IPS-11a (cell line): ENCODE data around the gene NTNG2.

Source experiments
- H3K4me3 ChIP-seq: one replicate; pipeline ENCODE4 v1.5.1; 2013; ENCODE audit warnings: low read depth, low read length, control low read depth

Gene NTNG2

GRCh38 chr9:132201139-132201538 is 39.3 kb downstream of the NTNG2 start:
- no peak overlapping the region for H3K4me3 ChIP-seq

GRCh38 chr9:132201780-132202703 is 40.2 kb downstream of the NTNG2 start:
- H3K4me3 ChIP-seq = no peak overlapping the region

GRCh38 chr9:132204883-132205282 is 43.0 kb downstream of the NTNG2 start:
- no peak overlapping the region for H3K4me3 ChIP-seq

DNA sequence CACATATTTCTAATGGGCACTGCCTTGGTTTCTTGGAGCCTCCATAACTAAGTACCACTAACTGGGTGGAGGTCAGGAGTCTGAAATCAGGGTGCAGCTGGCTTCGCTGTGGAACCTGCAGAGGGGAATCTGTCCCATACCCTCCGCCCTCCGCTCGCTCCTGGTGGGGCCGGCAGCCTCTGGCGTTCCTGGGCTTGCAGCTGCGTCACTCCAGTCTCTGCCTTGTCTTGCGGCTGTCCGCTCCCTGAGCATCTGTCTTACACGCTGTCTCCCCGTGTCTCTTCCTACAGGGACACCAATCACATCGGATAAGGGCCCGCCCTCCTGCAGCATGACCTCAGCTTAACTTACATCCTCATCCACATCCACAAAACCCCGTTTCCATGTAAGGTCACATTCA is 45.4 kb downstream of the NTNG2 start:
- H3K4me3 ChIP-seq = no peak overlapping the region

DNA sequence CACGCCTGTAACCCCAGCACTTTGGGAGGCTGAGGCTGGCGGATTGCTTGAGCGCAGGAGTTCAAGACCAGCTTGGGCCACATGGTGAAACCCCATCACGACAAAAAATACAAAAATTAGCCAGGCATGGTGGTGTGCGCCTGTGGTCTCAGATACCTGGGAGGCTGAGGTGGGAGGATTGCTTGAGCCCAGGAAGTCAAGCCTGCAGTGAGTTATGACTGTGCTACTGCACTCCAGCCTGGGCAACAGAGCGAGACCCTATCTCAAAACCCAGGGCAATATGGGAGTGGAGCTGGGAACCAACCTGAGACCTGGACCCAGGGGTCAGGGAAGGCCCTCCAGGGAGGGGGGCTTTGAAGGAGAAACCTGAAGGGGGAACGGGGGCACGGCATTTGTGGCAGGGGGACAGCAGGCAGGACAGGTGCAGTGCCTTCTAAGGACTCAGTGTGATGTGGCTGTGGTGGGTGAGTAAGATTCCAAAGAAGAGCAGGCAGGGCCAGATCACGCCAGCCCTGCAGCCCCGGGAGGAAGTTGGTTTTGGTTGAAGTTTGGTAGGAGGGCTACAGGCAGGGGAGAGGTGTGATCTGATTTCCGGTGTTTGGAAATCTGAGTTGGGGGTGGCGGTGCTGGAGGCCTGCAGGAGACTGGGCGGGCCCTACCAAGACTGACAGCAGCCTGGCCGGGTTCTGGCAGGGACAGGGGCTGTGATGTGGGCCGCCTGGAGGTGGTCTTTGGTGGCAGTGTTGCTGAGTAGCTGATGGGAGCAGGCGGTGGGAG is 46.2 kb downstream of the NTNG2 start:
- no peak overlapping the region for H3K4me3 ChIP-seq

- no peak overlapping the region for H3K4me3 ChIP-seq
These were observed 47.4 kb downstream of the NTNG2 start for GRCh38 chr9:132209228-132209627.

DNA sequence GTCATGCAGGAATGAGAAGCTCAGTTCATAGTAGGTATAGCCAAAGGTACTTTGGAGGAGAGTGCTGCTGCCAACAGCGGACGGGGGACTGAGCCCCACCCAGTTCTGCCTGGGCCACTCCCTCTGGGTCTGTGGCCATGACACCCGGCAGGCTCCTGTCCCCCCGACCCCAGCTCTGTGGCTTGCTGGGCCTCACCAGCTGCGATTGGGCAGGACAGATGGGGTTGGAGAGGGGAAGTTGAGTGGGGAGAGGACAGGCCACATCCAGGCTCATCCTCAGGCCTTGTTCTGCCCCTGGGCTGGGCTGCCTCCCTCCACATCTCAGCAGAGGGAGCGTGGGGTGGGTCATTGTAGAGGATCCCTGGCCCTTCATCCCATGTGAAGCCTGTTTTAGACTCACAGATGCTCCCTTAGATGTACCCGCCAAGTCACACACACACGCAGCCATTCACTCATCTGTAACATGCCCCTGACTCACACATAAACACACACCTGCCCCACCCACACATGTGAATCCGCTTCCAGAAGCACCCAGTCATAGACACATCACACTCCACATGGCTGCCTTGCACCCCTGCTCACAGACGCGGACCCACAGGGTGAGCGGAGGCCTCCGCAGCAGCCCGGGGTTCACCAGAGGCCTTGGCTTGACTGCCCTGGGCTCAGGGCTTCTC is 48.8 kb downstream of the NTNG2 start:
- H3K4me3 ChIP-seq = no peak overlapping the region

DNA sequence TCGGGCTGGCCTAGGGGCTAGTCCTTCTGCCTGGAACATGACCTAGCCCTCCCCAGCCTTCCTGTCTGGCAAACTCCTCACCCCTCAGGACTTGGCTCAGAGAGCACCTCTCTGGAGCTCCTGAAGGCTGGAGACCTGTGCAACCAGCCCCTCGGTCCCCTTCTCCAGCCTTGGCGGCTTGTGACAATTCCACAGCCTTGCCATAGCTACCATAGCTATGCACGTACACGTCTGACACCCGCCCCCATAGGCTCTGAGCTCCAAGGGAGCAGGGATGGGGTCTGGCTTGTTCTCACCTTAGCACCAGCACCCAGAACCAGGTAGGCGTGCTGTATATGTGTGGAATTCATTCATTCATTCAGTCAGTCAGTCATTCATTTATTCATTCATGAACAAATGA is 49.7 kb downstream of the NTNG2 start:
- H3K4me3 ChIP-seq = no peak overlapping the region

GRCh38 chr9:132214027-132214622 is 52.3 kb downstream of the NTNG2 start:
- H3K4me3 ChIP-seq = no peak overlapping the region

DNA sequence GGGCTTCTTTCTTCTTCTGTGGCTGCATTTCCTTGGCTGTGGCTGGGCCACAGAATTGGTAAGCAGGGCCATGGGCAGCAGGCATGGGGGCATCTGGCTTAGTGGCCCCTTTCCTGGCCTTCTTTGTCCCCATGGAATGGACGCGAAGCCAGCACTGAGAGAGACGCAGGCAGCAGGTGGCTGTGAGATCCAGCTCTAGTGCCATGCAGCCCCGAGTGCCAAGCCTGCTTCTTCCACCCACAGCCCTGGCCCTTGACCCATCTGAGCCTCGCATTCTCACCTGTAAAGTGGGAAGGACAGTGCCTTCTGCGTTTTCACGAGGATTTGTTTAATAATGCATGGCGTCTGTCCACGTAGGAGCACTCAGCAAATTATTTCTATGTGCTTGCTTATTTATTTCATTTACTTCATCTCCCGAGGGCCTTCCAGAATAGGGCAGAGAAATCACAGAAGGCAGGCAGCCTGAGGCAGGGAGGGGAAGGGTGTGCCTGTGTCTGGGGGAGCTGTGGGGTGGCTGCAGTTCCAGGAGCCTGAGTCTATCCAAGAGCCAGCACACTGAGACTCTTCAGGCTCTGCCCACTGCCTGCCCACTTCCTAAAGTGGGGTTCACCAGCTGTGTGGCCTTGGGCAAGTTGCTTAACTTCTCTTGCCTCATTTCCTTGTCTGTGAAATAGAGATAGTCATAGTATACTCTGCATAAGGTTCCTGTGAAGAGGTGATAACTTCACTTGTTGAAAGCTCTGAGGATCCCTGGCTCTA is 55.2 kb downstream of the NTNG2 start:
- no peak overlapping the region for H3K4me3 ChIP-seq

DNA sequence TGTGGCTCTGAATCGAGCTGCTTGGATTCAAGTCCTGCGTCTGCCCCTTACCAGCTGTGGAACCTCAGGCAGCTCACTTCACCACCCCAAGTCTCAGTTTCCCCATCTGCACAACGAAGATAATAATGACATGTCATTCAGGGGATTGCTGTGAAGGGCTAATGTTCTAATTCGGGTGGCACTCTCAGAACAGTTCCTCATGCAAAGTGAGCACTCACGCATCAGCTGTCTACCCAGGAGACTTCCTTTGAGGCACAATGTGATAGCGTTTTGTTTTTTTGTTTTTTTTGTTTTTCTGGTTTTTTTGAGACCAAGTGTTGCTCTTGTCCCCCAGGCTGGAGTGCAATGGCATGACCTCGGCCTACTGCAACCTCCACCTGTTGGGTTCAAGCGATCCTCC is 56.4 kb downstream of the NTNG2 start:
- H3K4me3 ChIP-seq = no peak overlapping the region

- H3K4me3 ChIP-seq = no peak overlapping the region
These were observed 60.1 kb downstream of the NTNG2 start for GRCh38 chr9:132221941-132222340.

- no peak overlapping the region for H3K4me3 ChIP-seq
These were observed 62.8 kb downstream of the NTNG2 start for GRCh38 chr9:132224645-132225044.

DNA sequence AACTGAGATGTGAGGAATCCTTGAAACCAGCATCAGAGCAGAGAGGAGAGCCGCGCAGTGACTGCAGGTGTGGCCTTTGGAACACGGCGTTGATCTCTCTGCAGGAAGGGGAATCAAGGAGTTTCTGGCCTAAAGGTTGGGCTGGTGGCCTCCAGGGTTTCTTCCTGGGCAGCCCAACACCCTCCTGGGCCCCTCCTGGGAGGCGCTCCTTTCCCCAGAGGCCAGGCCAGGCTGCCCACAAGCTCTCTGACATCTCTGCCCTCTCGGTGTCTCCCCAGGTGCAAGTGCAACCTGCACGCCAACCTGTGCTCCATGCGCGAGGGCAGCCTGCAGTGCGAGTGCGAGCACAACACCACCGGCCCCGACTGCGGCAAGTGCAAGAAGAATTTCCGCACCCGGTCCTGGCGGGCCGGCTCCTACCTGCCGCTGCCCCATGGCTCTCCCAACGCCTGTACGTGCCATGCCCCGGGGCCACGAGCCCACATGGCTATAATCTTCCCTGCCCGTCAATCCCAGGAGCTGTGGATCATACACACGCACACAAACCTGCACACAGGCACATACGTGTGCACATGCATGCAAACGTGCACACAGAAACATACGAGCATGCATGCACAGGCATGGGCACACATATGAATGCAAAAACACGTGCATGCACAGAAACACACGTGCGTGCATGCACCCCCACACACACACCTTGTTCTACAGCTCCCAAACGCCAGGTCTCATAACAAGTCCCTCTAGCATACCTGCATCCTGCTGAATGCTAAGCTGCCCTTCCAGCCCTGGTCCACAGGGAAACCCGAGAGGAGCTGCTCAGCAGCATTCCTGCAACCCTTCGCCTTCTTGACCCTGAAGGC is 64.9 kb downstream of the NTNG2 start:
- H3K4me3 ChIP-seq = no peak overlapping the region

DNA sequence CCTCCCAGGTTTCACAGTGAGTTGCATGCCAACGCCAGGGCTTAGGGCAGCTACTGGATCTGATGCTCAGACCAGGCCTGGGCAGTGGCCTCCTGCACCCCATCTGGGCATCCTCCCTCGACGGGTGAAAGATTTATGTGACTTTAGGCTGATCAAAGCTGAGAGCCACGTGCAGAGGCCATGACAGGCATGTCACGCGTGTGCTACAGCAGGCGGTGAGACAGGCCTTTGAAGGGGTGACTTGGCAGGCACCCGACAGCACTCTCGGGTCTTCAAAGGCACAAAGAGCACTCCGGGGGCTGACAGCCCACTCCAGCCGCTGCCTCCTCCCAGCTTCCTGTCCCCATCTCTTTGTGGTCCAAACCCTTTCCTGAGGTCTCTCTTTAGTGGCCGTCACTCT is 66.2 kb downstream of the NTNG2 start:
- no peak overlapping the region for H3K4me3 ChIP-seq

- no peak overlapping the region for H3K4me3 ChIP-seq
These were observed 68.7 kb downstream of the NTNG2 start for GRCh38 chr9:132230605-132231004.

DNA sequence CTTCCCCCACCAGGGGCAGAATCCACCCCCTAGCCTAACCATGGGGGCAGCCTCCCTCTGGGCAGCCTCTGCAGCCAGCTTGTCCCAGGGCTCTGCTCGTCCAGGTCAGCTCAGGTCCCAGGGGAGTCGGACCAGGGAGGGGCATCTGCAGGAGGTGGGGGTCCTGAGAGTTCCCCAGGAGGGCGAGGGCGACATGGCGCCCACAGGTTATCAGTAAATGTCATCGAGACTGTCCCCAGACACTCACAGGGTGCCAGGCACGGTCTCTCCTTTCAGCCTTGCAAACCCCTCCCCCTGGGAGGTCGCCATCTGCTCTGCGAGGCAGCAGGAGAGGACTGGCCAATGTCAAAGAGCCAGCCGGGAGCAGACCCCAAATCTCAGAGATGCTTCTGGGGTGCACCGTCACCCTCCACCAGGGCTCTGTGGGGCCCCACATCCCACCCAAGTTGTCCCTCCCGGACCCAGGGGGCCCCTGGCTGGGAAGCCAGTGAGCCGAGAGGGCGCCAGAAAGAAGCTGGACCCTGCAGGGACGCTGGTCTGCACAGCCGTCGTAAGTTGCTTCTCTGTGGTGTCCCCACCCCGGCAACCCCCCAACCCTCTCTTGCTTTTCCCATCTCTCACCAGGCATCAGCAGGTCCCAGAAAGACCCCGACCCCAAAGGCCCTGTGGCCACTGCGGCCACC is 69.3 kb downstream of the NTNG2 start:
- no peak overlapping the region for H3K4me3 ChIP-seq

GRCh38 chr9:132232522-132232921 is 70.7 kb downstream of the NTNG2 start:
- no peak overlapping the region for H3K4me3 ChIP-seq

GRCh38 chr9:132233138-132233537 is 71.3 kb downstream of the NTNG2 start:
- H3K4me3 ChIP-seq = no peak overlapping the region
